ENCODE results near the gene AKAP4. TPM values are rescaled to one million over a fixed set of nuclear protein-coding genes. Genes with fewer than 3 reads are reported as not detected.

Gene AKAP4
- total and polyA plus RNA-seq, 8 donors, result not detected

DNA sequence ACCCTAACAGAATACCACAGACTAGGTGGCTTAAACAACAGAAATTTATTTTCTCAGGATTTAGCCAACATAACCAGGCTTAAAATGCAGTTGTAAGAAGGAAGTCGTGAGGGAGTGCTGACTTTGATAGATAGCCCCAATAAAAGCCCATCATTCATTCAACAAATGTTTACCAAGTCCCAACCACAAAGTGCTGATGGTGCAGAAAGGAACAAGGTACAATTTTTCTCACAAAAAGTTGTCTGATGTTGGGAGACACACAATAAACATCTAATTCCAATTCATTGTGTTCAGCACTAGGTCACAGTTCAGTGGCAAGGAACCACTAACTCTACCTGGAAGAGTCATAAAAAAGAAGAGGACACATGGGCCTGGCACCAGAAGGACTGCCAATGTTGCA lies 42.2 kb downstream of the AKAP4 start:
- TF ChIP-seq, protein P1, sequence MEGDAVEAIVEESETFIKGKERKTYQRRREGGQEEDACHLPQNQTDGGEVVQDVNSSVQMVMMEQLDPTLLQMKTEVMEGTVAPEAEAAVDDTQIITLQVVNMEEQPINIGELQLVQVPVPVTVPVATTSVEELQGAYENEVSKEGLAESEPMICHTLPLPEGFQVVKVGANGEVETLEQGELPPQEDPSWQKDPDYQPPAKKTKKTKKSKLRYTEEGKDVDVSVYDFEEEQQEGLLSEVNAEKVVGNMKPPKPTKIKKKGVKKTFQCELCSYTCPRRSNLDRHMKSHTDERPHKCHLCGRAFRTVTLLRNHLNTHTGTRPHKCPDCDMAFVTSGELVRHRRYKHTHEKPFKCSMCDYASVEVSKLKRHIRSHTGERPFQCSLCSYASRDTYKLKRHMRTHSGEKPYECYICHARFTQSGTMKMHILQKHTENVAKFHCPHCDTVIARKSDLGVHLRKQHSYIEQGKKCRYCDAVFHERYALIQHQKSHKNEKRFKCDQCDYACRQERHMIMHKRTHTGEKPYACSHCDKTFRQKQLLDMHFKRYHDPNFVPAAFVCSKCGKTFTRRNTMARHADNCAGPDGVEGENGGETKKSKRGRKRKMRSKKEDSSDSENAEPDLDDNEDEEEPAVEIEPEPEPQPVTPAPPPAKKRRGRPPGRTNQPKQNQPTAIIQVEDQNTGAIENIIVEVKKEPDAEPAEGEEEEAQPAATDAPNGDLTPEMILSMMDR (IDR thresholded peaks at IDR 0.05), result no peak
- Histone ChIP-seq H3K36me3 (no peaks in the 10 kb centered on the region), H3K27me3 (no peaks in the 10 kb centered on the region), H3K4me3 (no peak overlapping the region), H3K27ac (no peak overlapping the region), H3K9me3 (no peaks in the 10 kb centered on the region), H3K4me1 (no peaks in the 10 kb centered on the region)
- no peak for ATAC-seq
- DNase-seq, result no peak
- intact Hi-C loops (cut with DNase I), result no loop called here

DNA sequence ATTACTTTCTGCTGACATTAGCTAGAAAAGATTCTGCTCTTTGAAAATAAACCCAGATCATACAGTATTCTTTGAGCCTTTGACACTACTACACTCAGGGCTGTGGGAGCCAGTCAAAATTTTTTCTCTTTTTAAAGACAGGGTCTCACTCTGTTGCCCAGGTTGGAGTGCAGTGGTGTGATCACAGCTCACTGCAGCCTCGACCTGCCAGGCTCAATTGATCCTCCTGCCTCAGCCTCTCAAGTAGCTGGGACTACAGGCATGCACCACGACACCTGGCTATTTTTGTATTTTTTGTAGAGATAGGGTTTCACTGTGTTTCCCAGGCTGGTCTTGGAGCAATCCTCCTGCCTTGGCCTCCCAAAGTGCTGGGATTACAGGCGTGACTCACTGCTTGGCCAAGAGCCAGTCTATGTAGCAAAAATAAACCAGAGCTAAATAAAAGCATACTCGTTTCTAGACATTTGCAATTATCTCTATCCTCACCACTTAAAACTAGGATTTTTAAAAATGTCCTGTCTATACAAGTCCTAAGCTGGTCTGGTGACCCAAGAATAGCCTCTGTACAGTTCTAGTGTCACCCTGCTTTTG lies 43.2 kb downstream of the AKAP4 start:
- Histone ChIP-seq H3K4me1 (no peaks in the 10 kb centered on the region), H3K4me3 (no peak overlapping the region), H3K27ac (no peak overlapping the region), H3K9me3 (no peaks in the 10 kb centered on the region), H3K27me3 (no peaks in the 10 kb centered on the region), H3K36me3 (no peaks in the 10 kb centered on the region)
- DNase-seq (no peak), ATAC-seq (no peak)
- TF ChIP-seq, protein P1 (IDR thresholded peaks at IDR 0.05), result no peak
- intact Hi-C loops (cut with DNase I), result no loop called here

GRCh38 chrX:50154429-50154828 lies 46.4 kb downstream of the AKAP4 start:
- H3K4me3 ChIP-seq, result no peak overlapping the region
- no peaks in the 10 kb centered on the region for H3K4me1 ChIP-seq
- TF ChIP-seq, protein P1 (IDR thresholded peaks at IDR 0.05), result no peak
- no peak for DNase-seq
- H3K9me3 ChIP-seq, result no peaks in the 10 kb centered on the region
- intact Hi-C loops (cut with DNase I), result no loop called here
- ATAC-seq, result no peak
- no peak overlapping the region for H3K27ac ChIP-seq
- no peaks in the 10 kb centered on the region for H3K36me3 ChIP-seq
- H3K27me3 ChIP-seq, result no peaks in the 10 kb centered on the region

DNA sequence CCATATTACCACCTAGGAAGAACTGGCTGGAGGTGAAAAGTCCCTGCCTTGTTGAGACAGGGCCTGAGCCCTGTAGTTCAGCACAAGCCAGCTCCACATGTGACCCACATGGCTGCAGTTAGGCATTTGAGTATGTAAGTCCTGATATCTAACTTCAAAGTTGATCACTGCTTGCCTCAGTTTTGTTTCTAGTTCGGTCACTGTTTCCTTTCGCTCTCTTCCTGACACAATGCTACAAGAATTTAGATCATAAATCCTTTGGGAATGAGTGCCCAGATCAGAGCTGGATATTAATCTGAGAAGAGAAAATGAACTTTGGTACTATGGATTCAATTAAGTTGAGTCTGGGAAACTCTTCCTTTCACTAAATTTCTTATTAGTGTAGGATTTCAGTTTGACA lies 48.4 kb downstream of the AKAP4 start:
- H3K27ac ChIP-seq, result no peak overlapping the region
- intact Hi-C loops (cut with DNase I), result no loop called here
- TF ChIP-seq, protein P1 (IDR thresholded peaks at IDR 0.05), result no peak

DNA sequence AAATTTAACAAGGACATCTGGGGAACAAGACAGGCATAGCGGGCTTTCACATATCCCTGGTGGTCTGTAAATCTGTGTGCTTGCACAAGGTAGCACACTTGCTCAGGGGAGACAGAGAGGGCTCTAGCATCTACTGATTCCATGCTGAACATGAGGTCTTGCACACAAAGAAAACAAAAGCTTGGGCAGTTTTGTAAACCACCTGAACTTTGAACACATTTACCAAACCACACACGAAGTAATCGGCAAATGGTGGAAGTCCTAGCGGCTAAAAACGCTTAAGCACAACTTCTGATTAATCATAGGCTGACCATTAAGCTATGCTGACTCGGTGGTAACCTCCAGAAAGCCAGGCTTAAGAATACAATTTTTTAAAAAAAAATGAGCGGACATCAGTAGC lies 52.8 kb downstream of the AKAP4 start:
- ATAC-seq (no peak), DNase-seq (no peak)
- Histone ChIP-seq H3K4me1 (no peaks in the 10 kb centered on the region), H3K9me3 (no peaks in the 10 kb centered on the region), H3K4me3 (no peak overlapping the region), H3K27me3 (no peaks in the 10 kb centered on the region), H3K36me3 (no peaks in the 10 kb centered on the region), H3K27ac (no peak overlapping the region)
- TF ChIP-seq, protein P1 (IDR thresholded peaks at IDR 0.05), result no peak
- intact Hi-C loops (cut with DNase I), result no loop called here

More for the DNA sequence above, 48.4 kb downstream of the AKAP4 start:
- Histone ChIP-seq H3K4me1 (no peaks in the 10 kb centered on the region), H3K27me3 (no peaks in the 10 kb centered on the region), H3K9me3 (no peaks in the 10 kb centered on the region), H3K4me3 (no peak overlapping the region), H3K36me3 (no peaks in the 10 kb centered on the region)
- no peak for ATAC-seq
- no peak for DNase-seq

Other genes starting within 250 kb of the AKAP4 start
- under 1 TPM; 0.58 to 0.85 TPM for gene CCNB3, start 3.8 kb upstream of the AKAP4 start, total RNA-seq
- gene CCNB3, start 3.8 kb upstream of the AKAP4 start, polyA plus RNA-seq (ENCODE audit: insufficient read length in 6 of 6), result under 1 TPM; 0.51 to 0.77 (median 0.65) TPM

All from left lung (tissue), 10 donors.